Psoas muscle (tissue), 8 donors: ENCODE results near the gene ASIC4. TPM values are rescaled to one million over a fixed set of nuclear protein-coding genes. Genes with fewer than 3 reads are reported as not detected.

Experiments used
- ATAC-seq, 4 donors: fragments of 200-7000 bp; cut with Tn5 transposase; one replicate each; pipeline ENCODE4 v1.9.1; 2020; ENCODE audit warnings: moderate library complexity in 3 of 4, mild to moderate bottlenecking in 2 of 4
- DNase-seq, 2 donors: peaks; one replicate each; pipeline ENCODE4 v3.0.0-alpha.2; 2020
- H3K27ac ChIP-seq: fragments of 200-600 bp; one replicate; pipeline ENCODE4 v1.8.0; 2022
- H3K27me3 ChIP-seq, 3 donors: fragments of 200-600 bp in 1 of 3; one replicate each; pipeline versions ENCODE4 v1.6.1 to v1.8.0; 2013 to 2022; ENCODE audit warnings: low read length in 2 of 3, mild to moderate bottlenecking in 2 of 3, moderate library complexity in 1 of 3; ENCODE audit not compliant: insufficient read depth in 3 of 3
- H3K36me3 ChIP-seq, 2 donors: fragments of 200-600 bp in 1 of 2; one replicate each; pipeline versions ENCODE4 v1.6.1 to v1.8.0; 2013 to 2022; ENCODE audit warnings: low read depth in 1 of 2, mild to moderate bottlenecking in 1 of 2, moderate library complexity in 1 of 2; ENCODE audit not compliant: insufficient read depth in 1 of 2
- H3K4me1 ChIP-seq: fragments of 200-600 bp; one replicate; pipeline ENCODE4 v1.8.0; 2022
- H3K4me3 ChIP-seq: fragments of 200-600 bp; one replicate; pipeline ENCODE4 v1.8.0; 2022; ENCODE audit warnings: mild to moderate bottlenecking
- H3K9me3 ChIP-seq: fragments of 200-600 bp; one replicate; pipeline ENCODE4 v1.8.0; 2022
- WGBS, 3 donors: extraction: QIAGEN DNeasy Blood & Tissue Kit; methylation state at CpG; one replicate each; pipeline versions ENCODE4 v1.1.6 to v1.1.7; 2013; 5-methylcytosine and 5-hydroxymethylcytosine counted together
- intact Hi-C, 2 donors: fragments of 100-400 bp; cut with DNase I; formaldehyde crosslinking; loops; one replicate each; pipeline versions ENCODE4 v1.11.0 to v1.14.2; 2022
- polyA plus RNA-seq, 3 donors: library from polyadenylated mRNA; stranded (reverse); fragments of 200-250 nt; gene quantifications; one replicate each; pipeline ENCODE4 v1.2.3, GENCODE V29; 2013
- total RNA-seq, 4 donors: library from RNA; stranded (reverse); fragmentation: NEBNext Ultra II Directional in 2 of 4; extraction: Animal tissue kit (Norgen Biotek cat#: 25700) in 2 of 4; gene quantifications; one replicate each; pipeline versions ENCODE4 v1.2.1 to v1.2.4, GENCODE V29; 2021 to 2023
- TF ChIP-seq, protein P1 (sequence below): fragments of 200-600 bp; IDR thresholded peaks from one replicate; pipeline ENCODE4 v1.8.0; 2022; ENCODE audit warnings: antibody characterized with exemption
- donor health status: healthy with polysubstance abuse.
- donor health status: DM: no; HTN: no; CAD: no; lungs with moderate emphysema.
- donor health status: Bipolar disorder and iron deficiency.
- donor health status: healthy.
- donor health status: DM: yes; HTN: yes; CAD: no.
- donor health status: DM: no; HTN: no; CAD: no.
- donor health status: DM: no; HTN: no; CAD: no.
- donor health status: DM: yes; HTN: yes; CAD: no.

ASIC4 gene
- total and polyA plus RNA-seq, 7 donors = 0.03 to 0.34 (median 0.26) TPM; not detected in 3

DNA sequence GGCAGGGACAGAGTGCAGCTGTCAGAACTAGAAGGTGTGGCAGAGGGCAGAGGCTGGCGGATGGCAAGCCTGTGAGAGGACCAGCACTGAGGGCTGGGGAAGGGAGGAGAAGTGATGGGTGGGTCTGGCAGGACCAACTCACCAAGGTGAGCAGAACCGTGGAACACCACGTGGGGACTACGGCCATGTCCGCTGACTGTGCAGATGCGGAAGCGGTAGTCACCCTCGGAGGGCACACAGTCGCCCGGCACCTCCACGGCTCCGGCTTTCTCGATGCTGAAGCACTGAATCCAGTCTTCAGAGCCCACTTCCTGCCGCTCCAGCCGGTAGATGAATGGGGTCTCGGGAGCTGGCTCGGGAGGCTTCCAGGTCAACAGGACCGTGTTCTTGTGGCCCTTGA lies 52.8 kb downstream of the ASIC4 start:
- H3K9me3 ChIP-seq = no peaks in the 10 kb centered on the region
- 91 to 93% (median 91%) methylated on average over 18 of the region's 18 CpGs for WGBS, 3 donors
- intact Hi-C loops = loop anchor here in 1 of 2 donors (5.0 kb wide), 1 partner anchor 75 kb away; no protein-coding TSS in a partner anchor
- H3K27ac ChIP-seq = no peak overlapping the region
- ATAC-seq (no peak), DNase-seq (no peak)
- H3K27me3 ChIP-seq = no peaks in the 10 kb centered on the region
- TF ChIP-seq, protein P1, sequence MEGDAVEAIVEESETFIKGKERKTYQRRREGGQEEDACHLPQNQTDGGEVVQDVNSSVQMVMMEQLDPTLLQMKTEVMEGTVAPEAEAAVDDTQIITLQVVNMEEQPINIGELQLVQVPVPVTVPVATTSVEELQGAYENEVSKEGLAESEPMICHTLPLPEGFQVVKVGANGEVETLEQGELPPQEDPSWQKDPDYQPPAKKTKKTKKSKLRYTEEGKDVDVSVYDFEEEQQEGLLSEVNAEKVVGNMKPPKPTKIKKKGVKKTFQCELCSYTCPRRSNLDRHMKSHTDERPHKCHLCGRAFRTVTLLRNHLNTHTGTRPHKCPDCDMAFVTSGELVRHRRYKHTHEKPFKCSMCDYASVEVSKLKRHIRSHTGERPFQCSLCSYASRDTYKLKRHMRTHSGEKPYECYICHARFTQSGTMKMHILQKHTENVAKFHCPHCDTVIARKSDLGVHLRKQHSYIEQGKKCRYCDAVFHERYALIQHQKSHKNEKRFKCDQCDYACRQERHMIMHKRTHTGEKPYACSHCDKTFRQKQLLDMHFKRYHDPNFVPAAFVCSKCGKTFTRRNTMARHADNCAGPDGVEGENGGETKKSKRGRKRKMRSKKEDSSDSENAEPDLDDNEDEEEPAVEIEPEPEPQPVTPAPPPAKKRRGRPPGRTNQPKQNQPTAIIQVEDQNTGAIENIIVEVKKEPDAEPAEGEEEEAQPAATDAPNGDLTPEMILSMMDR = no peak
- H3K4me1 ChIP-seq = peaks cover 9% of the 10 kb centered on the region
- no peak overlapping the region for H3K4me3 ChIP-seq
- peaks cover 0 to 64% of the 10 kb centered on the region in 2 donors for H3K36me3 ChIP-seq

- TF ChIP-seq, protein P1 = no peak
- Histone ChIP-seq H3K4me1 (peaks cover 9% of the 10 kb centered on the region), H3K36me3 (peaks cover 0 to 56% of the 10 kb centered on the region in 2 donors), H3K27me3 (no peaks in the 10 kb centered on the region), H3K27ac (no peak overlapping the region), H3K9me3 (no peaks in the 10 kb centered on the region), H3K4me3 (no peak overlapping the region)
- intact Hi-C loops = loop anchor here in 1 of 2 donors (5.0 kb wide), 1 partner anchor 74 kb away; no protein-coding TSS in a partner anchor
- 88 to 90% (median 89%) methylated on average over 35 of the region's 35 CpGs for WGBS, 3 donors
- no peak for DNase-seq
- no peak for ATAC-seq
These were observed 53.6 kb downstream of the ASIC4 start for GRCh38 chr2:219567791-219568361.

- no peak for ATAC-seq
- Histone ChIP-seq H3K4me3 (no peak overlapping the region), H3K27me3 (no peaks in the 10 kb centered on the region), H3K36me3 (peaks cover 0 to 45% of the 10 kb centered on the region in 2 donors), H3K27ac (no peak overlapping the region), H3K4me1 (peaks cover 9% of the 10 kb centered on the region), H3K9me3 (no peaks in the 10 kb centered on the region)
- no peak for DNase-seq
- intact Hi-C loops = loop anchor here in 1 of 2 donors (5.0 kb wide), 1 partner anchor 73 kb away; no protein-coding TSS in a partner anchor
- TF ChIP-seq, protein P1 = no peak
- WGBS, 3 donors = 91 to 94% (median 92%) methylated on average over 6 of the region's 6 CpGs
These were observed 54.8 kb downstream of the ASIC4 start for GRCh38 chr2:219569041-219569440.

GRCh38 chr2:219569635-219570034 lies 55.4 kb downstream of the ASIC4 start:
- intact Hi-C loops = loop anchor here in 1 of 2 donors (5.0 kb wide), 1 partner anchor 73 kb away; no protein-coding TSS in a partner anchor
- Histone ChIP-seq H3K9me3 (no peaks in the 10 kb centered on the region), H3K4me1 (peaks cover 9% of the 10 kb centered on the region), H3K36me3 (peaks cover 0 to 39% of the 10 kb centered on the region in 2 donors), H3K27me3 (no peaks in the 10 kb centered on the region), H3K4me3 (peak overlapping the region; percentile 81), H3K27ac (peak overlapping the region; percentile 93)
- 84 to 92% (median 89%) methylated on average over 6 of the region's 6 CpGs for WGBS, 3 donors
- DNase-seq (no peak), ATAC-seq (no peak)
- TF ChIP-seq, protein P1 = no peak
